Keratinocyte (primary cell): ENCODE data around the gene TARS2. TPM values are rescaled to one million over a fixed set of nuclear protein-coding genes. Genes with fewer than 3 reads are reported as not detected.

ENCODE experiments used
- DNase-seq: peaks from one replicate; pipeline ENCODE4 v3.0.0-alpha.2; 2011; ENCODE audit warnings: low read depth, missing footprints, low spot score
- FAIRE-seq: peaks from 2 replicates; lab custom pipeline; 2011; peaks lifted over from hg19 to GRCh38; lab: Jason Lieb, UNC
- H2AFZ ChIP-seq: 2 replicates; pipeline ENCODE4 v1.6.0; 2012; ENCODE audit warnings: low read length, control low read depth, inconsistent platforms; ENCODE audit not compliant: control insufficient read depth
- H3K27ac ChIP-seq: 2 replicates; pipeline ENCODE4 v1.5.1; 2011; ENCODE audit warnings: low read length; ENCODE audit not compliant: control insufficient read depth, insufficient read depth
- H3K27me3 ChIP-seq: 3 replicates; pipeline ENCODE4 v1.6.0; 2011; ENCODE audit warnings: low read length; ENCODE audit not compliant: control insufficient read depth, insufficient read depth; ENCODE audit errors: extremely low read depth
- H3K36me3 ChIP-seq, 2 experiments: 2 replicates in 1 of 2; 3 replicates in 1 of 2; pipeline ENCODE4 v1.5.1; 2011; ENCODE audit warnings: low read length in 2 of 2, mild to moderate bottlenecking in 1 of 2; ENCODE audit not compliant: control insufficient read depth in 2 of 2, insufficient read depth in 2 of 2; ENCODE audit errors: extremely low read depth in 1 of 2
- H3K4me1 ChIP-seq: 3 replicates; pipeline ENCODE4 v1.5.1; 2011; ENCODE audit warnings: low read length; ENCODE audit not compliant: control insufficient read depth, insufficient read depth; ENCODE audit errors: extremely low read depth
- H3K4me2 ChIP-seq: 3 replicates; pipeline ENCODE4 v1.6.0; 2011; ENCODE audit warnings: low read depth, low read length; ENCODE audit not compliant: control insufficient read depth, insufficient read depth; ENCODE audit errors: extremely low read depth
- H3K4me3 ChIP-seq, 3 experiments: fragments of 200-600 bp in 1 of 3; sonication (generic) in 1 of 3; 2 replicates in 2 of 3; 3 replicates in 1 of 3; pipeline ENCODE4 v1.5.1; 2011 to 2016; ENCODE audit warnings: low read length in 3 of 3, mild to moderate bottlenecking in 3 of 3, control low read depth in 2 of 3, inconsistent platforms in 1 of 3, low read depth in 1 of 3, mixed read lengths in 1 of 3, mixed run types in 1 of 3, moderate library complexity in 1 of 3; ENCODE audit not compliant: control insufficient read depth in 2 of 3, insufficient read depth in 2 of 3; ENCODE audit errors: extremely low read depth in 1 of 3
- H3K79me2 ChIP-seq: 2 replicates; pipeline ENCODE4 v1.6.0; 2012; ENCODE audit warnings: low read length; ENCODE audit not compliant: control insufficient read depth, insufficient read depth
- H3K9ac ChIP-seq: 3 replicates; pipeline ENCODE4 v1.6.0; 2011; ENCODE audit warnings: low read length; ENCODE audit not compliant: control insufficient read depth, insufficient read depth; ENCODE audit errors: extremely low read depth
- H3K9me1 ChIP-seq: 3 replicates; pipeline ENCODE4 v1.6.0; 2011; ENCODE audit warnings: low read length; ENCODE audit not compliant: control insufficient read depth, insufficient read depth; ENCODE audit errors: extremely low read depth
- H3K9me3 ChIP-seq: 2 replicates; pipeline ENCODE4 v1.5.1; 2012; ENCODE audit warnings: low read depth, low read length; ENCODE audit not compliant: control insufficient read depth
- H4K20me1 ChIP-seq: 3 replicates; pipeline ENCODE4 v1.6.0; 2011; ENCODE audit warnings: low read length; ENCODE audit not compliant: control insufficient read depth, insufficient read depth; ENCODE audit errors: extremely low read depth
- CTCF ChIP-seq, 3 experiments: IDR thresholded peaks in 1 of 3; conservative IDR thresholded peaks in 1 of 3; optimal IDR thresholded peaks in 1 of 3; 2 replicates in 2 of 3; 3 replicates in 1 of 3; pipeline versions ENCODE3 to v1.5.1; 2011; ENCODE audit warnings: low read length in 3 of 3, mild to moderate bottlenecking in 3 of 3, moderate library complexity in 2 of 3, control low read depth in 1 of 3, inconsistent platforms in 1 of 3; ENCODE audit not compliant: insufficient read depth in 2 of 3; ENCODE audit errors: extremely low read depth in 1 of 3
- EZH2 ChIP-seq: IDR thresholded peaks from one replicate; pipeline ENCODE4 v1.6.1; 2012; ENCODE audit warnings: inconsistent platforms, mild to moderate bottlenecking, low read length, moderate library complexity
- dilution Hi-C: fragments of 300-500 bp; cut with MboI; formaldehyde crosslinking; loops from one replicate; pipeline ENCODE4 v1.7.0; 2020; ENCODE audit warnings: low sequenced_read_pairs; ENCODE audit not compliant: extremely low pct_ligation_motif_present
- polyA plus RNA-seq, 5 experiments: library from polyadenylated mRNA; depleted of rRNA in 3 of 5; stranded (reverse) in 3 of 5; stranded (forward) in 1 of 5; unstranded in 1 of 5; fragments of >200 nt; gene quantifications; 1 replicate in 1 of 5; 2 replicates in 3 of 5; 3 replicates in 1 of 5; pipeline versions ENCODE4 v1.2.1 to v1.2.3, GENCODE V29; 2011 to 2012; ENCODE audit warnings: missing spikeins in 2 of 5, low read depth in 1 of 5, low replicate concordance in 1 of 5

The TARS2 gene
- polyA plus RNA-seq, 1 donor (not counting 4 experiments of a cell fraction or from before 2014, with no cell fraction given) = 28.4 TPM

- Histone ChIP-seq H3K4me1 (peaks cover 49% of the 10 kb centered on the region), H3K9ac (no peak overlapping the region)
- no peak for FAIRE-seq
Observed at GRCh38 chr1:150532860-150533259, 45.6 kb downstream of the TARS2 start.

GRCh38 chr1:150534002-150534401 is 46.8 kb downstream of the TARS2 start:
- TF ChIP-seq EZH2 = no peak
- TF ChIP-seq CTCF (optimal IDR thresholded peaks at IDR 0.05 in 1 of 3, IDR thresholded peaks at IDR 0.05 in 1 of 3, conservative IDR thresholded peaks at IDR 0.05 in 1 of 3; ENCODE audit: extremely low read depth in 1 of 3, insufficient read depth in 2 of 3, low read length in 3 of 3) = no peak
- H3K27ac ChIP-seq = no peak overlapping the region
- no peak for DNase-seq
- no peak overlapping the region for H3K4me3 ChIP-seq
- no peaks in the 10 kb centered on the region for H3K9me1 ChIP-seq
- H3K4me2 ChIP-seq = peak overlapping the region; percentile 18
- no peaks in the 10 kb centered on the region for H3K36me3 ChIP-seq
- peaks cover 50% of the 10 kb centered on the region for H3K4me1 ChIP-seq
- H3K79me2 ChIP-seq = no peaks in the 10 kb centered on the region
- H4K20me1 ChIP-seq = no peaks in the 10 kb centered on the region
- dilution Hi-C loops = no loop called here
- FAIRE-seq = peak; percentile 62
- no peaks in the 10 kb centered on the region for H3K27me3 ChIP-seq
- H3K9ac ChIP-seq = no peak overlapping the region
- H3K9me3 ChIP-seq = no peaks in the 10 kb centered on the region
- peak overlapping the region; percentile 42 for H2AFZ ChIP-seq

More at GRCh38 chr1:150532860-150533259, 45.6 kb downstream of the TARS2 start:
- H3K4me2 ChIP-seq = no peak overlapping the region
- no peaks in the 10 kb centered on the region for H3K9me1 ChIP-seq
- no peaks in the 10 kb centered on the region for H3K9me3 ChIP-seq
- no peak for DNase-seq
- TF ChIP-seq EZH2 = no peak
- TF ChIP-seq CTCF (optimal IDR thresholded peaks at IDR 0.05 in 1 of 3, IDR thresholded peaks at IDR 0.05 in 1 of 3, conservative IDR thresholded peaks at IDR 0.05 in 1 of 3; ENCODE audit: extremely low read depth in 1 of 3, insufficient read depth in 2 of 3, low read length in 3 of 3) = no peak
- H3K36me3 ChIP-seq = no peaks in the 10 kb centered on the region
- no peaks in the 10 kb centered on the region for H3K27me3 ChIP-seq
- H4K20me1 ChIP-seq = no peaks in the 10 kb centered on the region
- no peaks in the 10 kb centered on the region for H3K79me2 ChIP-seq
- H2AFZ ChIP-seq = no peak overlapping the region
- dilution Hi-C loops = no loop called here
- no peak overlapping the region for H3K27ac ChIP-seq
- H3K4me3 ChIP-seq = no peak overlapping the region
